Jurkat, Clone E6-1 (cell line): ENCODE measurements around the gene RBM39. TPM values are rescaled to one million over a fixed set of nuclear protein-coding genes. Genes with fewer than 3 reads are reported as not detected.
"Not testable (repeated sequence)": the region's sequence is repeated elsewhere in the genome, so short reads cannot be mapped to it uniquely, and the experiment has no call there.

Experiments used
- DNase-seq: peaks from one replicate; pipeline ENCODE4 v3.0.0-alpha.2; 2011; ENCODE audit warnings: low read depth, low spot score
- H3K4me3 ChIP-seq: 2 replicates; pipeline ENCODE4 v1.5.1; 2011; ENCODE audit warnings: mild to moderate bottlenecking, low read length, control low read depth, moderate library complexity
- polyA plus RNA-seq: library from polyadenylated mRNA; unstranded; fragments of >200 nt; gene quantifications from one replicate; pipeline ENCODE4 v1.2.1, GENCODE V29; 2012; ENCODE audit warnings: missing spikeins; ENCODE audit not compliant: insufficient read length, insufficient read depth

RBM39 gene
- 273 TPM for polyA plus RNA-seq

DNA sequence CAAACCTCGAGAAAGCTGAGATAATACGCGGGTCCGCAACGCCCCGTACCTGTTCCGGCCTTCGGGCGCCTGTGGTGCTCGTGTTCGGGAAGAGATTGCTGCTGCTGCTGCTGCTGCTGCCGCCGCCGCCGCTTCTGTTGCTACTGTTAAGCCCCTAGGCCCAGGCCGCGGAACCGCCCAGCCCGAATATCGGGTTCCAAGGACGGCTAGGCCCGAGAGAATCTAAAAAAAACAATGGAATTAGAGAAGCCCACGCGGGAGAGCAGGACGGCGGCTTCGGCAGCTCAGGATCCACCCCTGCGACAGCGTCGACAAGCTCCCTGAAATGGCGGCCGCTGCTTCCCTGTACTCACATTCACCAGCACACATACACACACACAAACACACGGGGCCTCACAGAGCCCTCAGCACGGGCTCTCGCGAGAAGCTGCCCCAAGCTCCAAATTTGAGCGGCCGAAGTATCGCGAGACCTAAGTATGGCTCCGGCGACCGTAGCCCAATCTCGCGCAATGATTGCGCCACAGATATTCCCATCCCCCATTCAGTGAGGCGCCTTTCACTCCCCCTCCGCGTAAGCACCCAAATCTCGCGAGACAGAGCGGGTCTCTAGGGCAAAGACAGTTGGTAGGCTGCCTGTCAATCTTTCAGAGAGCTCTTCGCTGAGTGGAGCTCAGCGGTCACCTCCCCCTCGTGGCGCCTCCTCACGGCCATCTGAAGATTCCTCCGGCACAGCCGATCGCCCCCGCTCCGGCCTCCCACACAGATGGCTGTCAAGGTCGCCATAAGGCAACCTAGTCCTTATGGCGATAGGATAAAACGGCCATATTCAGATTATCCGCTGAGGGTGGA is at the start of gene RBM39:
TSS of gene RBM39 (minus strand) at position 369 of the 849 bp plus-strand sequence. CDS start 1,386 bp downstream, outside the sequence.
- H3K4me3 ChIP-seq = peak within 1 kb of the TSS; percentile 94
- peak; percentile 100 for DNase-seq

DNA sequence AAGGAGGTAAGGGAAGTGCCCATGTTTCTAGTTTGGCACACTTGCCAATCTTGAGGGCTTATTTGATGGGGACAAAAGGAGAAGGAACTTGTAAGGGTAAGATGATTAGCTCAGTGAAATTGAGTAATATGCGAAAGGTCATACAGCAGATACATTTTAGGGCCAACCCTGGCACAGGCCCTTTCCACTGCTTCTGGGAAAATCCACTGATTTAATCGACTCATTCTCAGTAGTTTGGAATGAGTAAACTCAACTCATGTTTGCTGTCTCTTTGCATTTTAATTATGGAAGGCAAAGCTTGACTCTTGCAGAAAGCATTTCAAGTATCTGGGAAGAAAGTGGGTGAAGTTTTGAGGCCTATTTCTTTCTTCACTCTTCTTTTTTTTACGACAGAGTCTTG is 49.8 kb upstream of the RBM39 start:
- DNase-seq = no peak
- no peak overlapping the region for H3K4me3 ChIP-seq

DNA sequence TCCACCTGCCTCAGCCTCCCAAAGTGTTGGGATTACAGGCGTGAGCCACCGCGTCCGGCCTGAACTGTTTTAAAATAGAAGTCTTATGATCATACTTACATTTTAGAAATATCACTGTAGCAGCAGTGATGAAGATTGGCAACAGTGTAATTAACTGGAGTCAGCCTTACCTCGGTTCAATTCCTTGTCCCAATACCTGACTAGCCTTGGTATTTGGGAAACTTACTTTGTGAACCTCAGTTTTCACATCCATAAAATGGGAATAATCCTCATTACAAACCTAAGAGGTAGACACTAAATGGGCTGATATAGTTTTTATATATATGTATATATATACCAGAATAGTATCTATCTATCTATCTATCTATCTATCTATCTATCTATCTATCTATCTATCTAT is 49.0 kb upstream of the RBM39 start:
- DNase-seq = no peak

DNA sequence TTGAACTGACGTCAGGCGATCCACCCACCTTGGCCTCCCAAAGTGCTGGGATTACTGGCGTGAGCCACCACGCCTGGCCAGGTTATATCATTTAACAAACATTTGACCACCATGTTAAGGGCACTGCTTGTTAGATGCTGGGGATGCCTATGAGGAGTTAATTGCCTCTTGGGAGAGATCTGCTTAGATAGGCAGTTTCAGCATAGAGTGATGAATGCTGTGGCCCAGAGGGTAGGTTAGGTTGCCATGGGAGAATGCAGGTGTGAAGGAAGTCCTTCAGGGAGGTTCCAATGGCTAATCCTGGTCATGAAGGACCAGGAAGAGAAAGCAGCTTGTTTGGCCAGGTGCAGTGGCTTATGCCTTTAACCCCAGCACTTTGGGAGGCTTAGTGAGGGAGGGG is 46.7 kb upstream of the RBM39 start:
- no peak overlapping the region for H3K4me3 ChIP-seq
- DNase-seq = no peak

More for the DNA sequence above, 49.0 kb upstream of the RBM39 start:
- no peak overlapping the region for H3K4me3 ChIP-seq

- H3K4me3 ChIP-seq, DNase-seq: not testable (repeated sequence)
These were observed 43.5 kb upstream of the RBM39 start for GRCh38 chr20:35785541-35785940.

DNA sequence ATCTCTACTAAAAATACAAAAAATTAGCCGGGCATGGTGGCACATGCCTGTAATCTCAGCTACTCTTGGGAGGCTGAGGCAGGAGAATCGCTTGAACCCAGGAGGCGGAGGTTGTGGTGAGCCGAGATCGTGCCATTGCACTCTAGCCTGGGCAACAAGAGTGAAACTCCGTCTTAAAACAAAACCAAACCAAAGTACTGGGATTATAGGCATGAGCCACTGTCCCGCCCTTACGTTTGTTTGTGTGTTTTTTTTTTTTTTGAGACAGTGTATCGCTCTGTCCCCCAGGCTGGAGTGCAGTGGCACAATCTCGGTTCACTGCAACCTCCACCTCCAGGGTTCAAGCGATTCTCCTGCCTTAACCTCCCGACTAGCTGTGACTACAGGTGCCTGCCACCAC is 41.8 kb upstream of the RBM39 start:
- not testable (repeated sequence) for H3K4me3 ChIP-seq, DNase-seq

- no peak for DNase-seq
- H3K4me3 ChIP-seq = no peak overlapping the region
These were observed 34.5 kb upstream of the RBM39 start for GRCh38 chr20:35776513-35777101.

DNA sequence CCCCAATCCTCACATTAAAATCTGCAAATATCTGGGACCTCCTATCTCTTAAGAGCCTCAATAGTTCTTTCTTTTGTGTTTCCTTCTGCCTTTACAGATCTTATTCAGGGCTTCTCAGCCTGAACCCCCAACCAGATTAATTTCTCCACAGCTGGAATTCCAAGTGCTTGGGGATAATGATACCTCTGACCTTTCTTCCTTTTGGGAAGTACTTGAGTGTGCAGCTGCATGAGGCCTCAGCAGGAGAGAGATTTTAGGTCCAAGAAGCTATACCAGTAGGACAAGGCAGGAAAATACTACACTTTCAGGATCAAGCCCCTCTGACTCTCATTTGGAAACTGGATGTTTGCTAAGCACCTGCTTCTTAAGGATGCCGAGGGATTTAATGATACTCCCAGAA is 32.3 kb upstream of the RBM39 start:
- DNase-seq = no peak
- no peak overlapping the region for H3K4me3 ChIP-seq

GRCh38 chr20:35773154-35773751 is 31.2 kb upstream of the RBM39 start:
- DNase-seq = no peak
- H3K4me3 ChIP-seq = peak overlapping the region; percentile 83

DNA sequence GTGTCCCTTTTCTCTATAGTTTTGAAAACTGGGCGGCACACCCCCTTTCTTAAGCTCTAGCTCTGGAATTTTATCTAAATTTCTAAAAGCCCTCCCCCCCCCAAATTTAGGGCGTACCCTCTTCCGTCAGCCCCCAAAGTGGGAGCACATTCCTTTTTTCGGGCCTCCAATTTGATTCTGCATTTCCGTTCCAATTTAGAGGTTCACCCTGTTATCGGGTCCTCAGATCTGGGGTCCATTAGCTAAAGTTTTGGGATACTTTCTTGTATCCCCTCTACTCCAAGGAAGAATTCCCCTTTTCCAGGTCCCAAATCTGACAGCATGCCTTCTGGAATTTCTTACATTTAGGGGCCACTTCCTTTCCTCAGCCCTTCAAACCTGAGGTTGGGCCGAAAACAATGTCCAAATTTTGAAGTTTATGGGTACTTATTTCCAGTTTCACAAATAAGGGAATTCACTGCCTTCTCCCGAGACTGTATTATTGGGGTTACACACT is 30.6 kb upstream of the RBM39 start:
- no peak for DNase-seq

DNA sequence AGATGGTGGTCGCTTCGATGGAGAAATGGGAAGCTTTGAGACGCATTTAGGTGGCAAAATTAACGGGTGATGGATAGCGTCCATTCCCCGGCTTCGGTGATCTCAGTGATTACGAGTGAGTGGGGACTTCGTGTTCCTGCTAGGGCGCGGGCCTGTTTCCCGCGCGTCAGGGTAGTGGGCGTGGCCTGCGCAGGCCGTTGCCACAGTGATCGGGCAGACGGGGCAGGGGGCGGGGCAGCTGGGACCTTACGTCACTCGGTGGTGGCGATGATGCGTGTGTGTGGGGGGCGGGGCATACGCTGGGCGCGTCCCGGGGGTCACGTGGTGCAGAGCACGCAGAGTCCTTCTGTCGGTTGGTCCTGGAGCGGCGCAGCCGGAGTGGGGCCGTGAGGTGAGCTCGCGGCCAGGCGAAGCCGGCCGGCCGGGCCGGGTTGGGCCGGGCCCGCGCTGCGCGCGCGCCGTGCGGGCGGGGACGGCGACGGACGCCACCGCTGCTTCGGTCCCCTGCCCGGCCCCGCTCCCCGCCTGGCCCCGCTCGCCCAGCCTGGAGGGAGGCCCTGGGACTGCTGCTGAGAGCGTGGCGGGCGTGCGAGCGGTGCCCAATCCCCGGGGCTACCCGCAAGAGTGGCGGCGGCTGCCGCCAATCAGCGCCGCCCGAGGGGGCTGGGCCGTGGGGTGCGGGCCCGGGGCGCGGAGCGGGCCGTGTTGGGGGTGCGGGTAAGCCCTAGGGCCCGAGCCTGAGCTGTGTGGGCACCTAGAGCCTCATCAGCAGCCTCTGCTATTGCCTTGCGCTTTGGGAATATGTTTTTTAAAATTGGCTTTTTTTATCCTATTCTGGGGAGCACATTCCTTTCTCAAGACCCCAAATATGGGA is 29.9 kb upstream of the RBM39 start, which contains the start of gene PHF20:
TSS of gene PHF20 (plus strand) at position 327 of the 874 bp plus-strand sequence. CDS start 29,508 bp downstream, outside the sequence.
- H3K4me3 ChIP-seq = peak within 1 kb of the TSS; percentile 83
- peak; percentile 92 for DNase-seq

More for the DNA sequence above, 30.6 kb upstream of the RBM39 start:
- H3K4me3 ChIP-seq = peak overlapping the region; percentile 83

DNA sequence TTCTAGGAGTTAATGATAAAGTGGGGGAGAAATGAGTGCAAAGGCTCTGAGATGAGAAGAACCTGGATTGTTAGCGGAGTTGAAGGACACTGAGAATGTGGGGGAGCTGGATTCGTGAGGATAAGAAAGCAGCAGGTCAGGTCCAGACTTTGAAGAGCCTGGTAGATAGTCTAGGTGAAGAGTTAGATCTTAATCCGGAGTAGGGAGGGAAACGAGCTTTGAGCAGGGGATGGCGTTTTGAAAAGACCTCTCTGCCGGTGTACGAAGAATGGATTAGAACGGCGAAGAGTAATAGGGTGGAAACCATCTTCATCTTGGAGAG is 29.3 kb upstream of the RBM39 start:
- DNase-seq = no peak
- no peak overlapping the region for H3K4me3 ChIP-seq

DNA sequence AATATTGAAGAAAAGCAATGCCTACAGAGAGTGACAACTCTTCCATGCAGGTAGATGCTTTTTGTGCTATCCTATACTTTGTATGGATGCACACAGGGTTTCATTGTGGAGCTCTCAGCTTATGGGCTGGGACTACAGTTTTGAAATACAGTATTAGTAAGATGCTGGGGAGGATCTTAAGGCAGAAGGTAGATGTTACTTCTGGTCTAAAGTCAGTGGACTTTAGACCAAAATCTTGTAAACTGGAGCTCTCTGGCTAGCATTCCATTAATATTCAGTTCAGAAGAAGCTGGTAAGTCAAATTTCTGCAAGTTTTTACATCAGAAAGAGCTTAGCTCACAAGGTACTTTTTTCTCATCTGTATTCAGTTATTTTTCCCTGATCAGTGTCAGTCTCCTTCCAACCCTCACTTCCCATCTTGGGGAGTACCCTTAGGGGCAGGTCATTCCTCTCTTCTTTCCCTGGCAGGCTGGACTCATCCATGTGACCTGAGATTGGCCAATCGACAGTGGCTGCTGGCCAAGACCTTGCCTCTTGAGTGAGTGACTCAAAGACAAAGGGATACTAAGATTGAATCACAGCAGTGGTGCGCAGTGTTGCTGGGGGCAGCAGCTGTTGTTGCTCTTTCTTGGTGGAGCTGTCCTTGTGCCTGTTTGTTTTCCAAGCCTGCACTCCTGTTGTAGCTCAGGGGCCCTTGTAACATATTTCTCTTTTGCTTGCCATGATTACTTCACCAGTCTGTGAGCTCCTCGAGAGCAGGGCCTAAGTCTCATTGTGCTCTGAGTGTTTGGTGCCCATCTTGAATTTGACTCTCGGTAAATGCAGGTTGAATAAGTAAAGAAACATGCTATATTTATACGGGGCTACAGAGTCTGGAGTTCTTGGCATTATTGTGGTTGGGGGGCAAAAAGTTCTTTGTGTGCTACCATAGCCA is 26.9 kb upstream of the RBM39 start:
- DNase-seq = no peak
- no peak overlapping the region for H3K4me3 ChIP-seq

GRCh38 chr20:35767683-35768481 is 25.8 kb upstream of the RBM39 start:
- DNase-seq = peak; percentile 89
- H3K4me3 ChIP-seq = peak overlapping the region; percentile 36

DNA sequence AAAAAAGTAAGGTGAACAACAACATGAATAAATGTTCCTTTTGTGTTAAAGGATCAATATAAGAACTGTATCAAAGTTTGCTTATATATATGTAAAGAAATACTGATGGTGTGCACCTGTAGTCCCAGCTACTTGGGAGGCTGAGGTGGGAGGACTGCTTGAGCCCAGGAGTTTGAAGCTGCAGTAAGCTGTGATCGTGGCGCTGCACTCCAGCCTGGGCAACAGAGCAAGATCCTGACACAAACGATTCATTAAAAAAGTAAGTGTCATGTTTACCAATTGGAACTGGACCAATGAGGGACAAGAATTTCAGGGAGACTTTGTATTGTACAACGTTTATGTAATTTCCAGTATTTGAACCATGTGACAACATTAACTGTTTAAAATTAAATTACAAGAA is 24.8 kb upstream of the RBM39 start:
- no peak for DNase-seq

GRCh38 chr20:35764936-35765335 is 22.9 kb upstream of the RBM39 start:
- not testable (repeated sequence) for DNase-seq, H3K4me3 ChIP-seq

More for the DNA sequence above, 24.8 kb upstream of the RBM39 start:
- no peak overlapping the region for H3K4me3 ChIP-seq

DNA sequence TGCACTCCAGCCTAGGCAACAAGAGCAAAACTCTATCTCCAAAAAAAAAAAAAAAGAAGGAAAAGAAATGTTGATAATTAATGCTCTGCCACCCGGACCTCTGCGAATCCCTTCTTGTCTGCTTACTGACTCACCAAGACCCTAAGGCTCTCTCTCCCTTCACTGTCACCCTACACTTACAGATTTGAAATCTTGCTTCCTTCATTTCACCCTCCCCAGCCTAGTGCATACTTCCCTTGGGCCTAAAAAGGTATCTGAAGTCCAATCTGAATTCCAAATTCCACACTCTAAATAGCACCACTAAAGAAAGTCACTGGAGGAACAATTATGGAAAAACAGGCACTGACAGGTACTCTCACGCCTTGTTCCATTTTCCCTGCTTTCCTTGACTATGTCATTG is 20.4 kb upstream of the RBM39 start:
- no peak overlapping the region for H3K4me3 ChIP-seq
- no peak for DNase-seq
